Right cardiac atrium (tissue), 5 donors: ENCODE results near the gene BRPF3. TPM values are rescaled to one million over a fixed set of nuclear protein-coding genes. Genes with fewer than 3 reads are reported as not detected.

Experiments
- polyA plus RNA-seq: library from polyadenylated mRNA; stranded (reverse); fragments of 200-250 nt; gene quantifications from one replicate; pipeline ENCODE4 v1.2.3, GENCODE V29; 2013
- total RNA-seq, 4 donors: library from RNA; stranded (reverse); fragmentation: NEBNext Ultra II Directional; extraction: Animal tissue kit (Norgen Biotek cat#: 25700); gene quantifications; one replicate each; pipeline ENCODE4 v1.2.1, GENCODE V29; 2021
- donor health status: healthy with polysubstance abuse.
- donor health status: DM: no; HTN: yes; CAD: no.
- donor health status: DM: no; HTN: no; CAD: no.
- donor health status: DM: no; HTN: yes; CAD: no; lungs with severe emphysema.
- donor health status: DM: yes; HTN: yes; CAD: no.

BRPF3 gene
- total and polyA plus RNA-seq, 5 donors: 13.8 to 29.8 (median 23.6) TPM

Other genes with a start within 250 kb of the BRPF3 start
- gene SLC26A8, start 172.1 kb upstream of the BRPF3 start, total RNA-seq: under 1 TPM in 1 of 4 donors, not detected in 3; 0.29 TPM
- gene SLC26A8, start 172.1 kb upstream of the BRPF3 start, polyA plus RNA-seq: not detected
- gene MAPK14, start 168.9 kb upstream of the BRPF3 start, total RNA-seq: 10 to 100 TPM; 27.8 to 37.0 (median 33.7) TPM
- 12.4 TPM for gene MAPK14, start 168.9 kb upstream of the BRPF3 start, polyA plus RNA-seq
- gene MAPK13, start 66.2 kb upstream of the BRPF3 start, total RNA-seq: 1 to 10 TPM; 1.7 to 4.0 (median 2.4) TPM
- gene MAPK13, start 66.2 kb upstream of the BRPF3 start, polyA plus RNA-seq: 1.4 TPM
- not detected for gene PNPLA1, start 73.3 kb downstream of the BRPF3 start, total RNA-seq
- gene PNPLA1, start 73.3 kb downstream of the BRPF3 start, polyA plus RNA-seq: not detected
- gene BNIP5, start 140.1 kb downstream of the BRPF3 start, total RNA-seq: under 1 TPM in 1 of 4 donors, not detected in 3; 0.06 TPM
- gene BNIP5, start 140.1 kb downstream of the BRPF3 start, polyA plus RNA-seq: 0.02 TPM
- gene ETV7, start 190.9 kb downstream of the BRPF3 start, total RNA-seq: under 1 TPM; 0.18 to 0.37 (median 0.34) TPM
- gene ETV7, start 190.9 kb downstream of the BRPF3 start, polyA plus RNA-seq: 0.18 TPM
- under 1 TPM in 2 of 4 donors, not detected in 2; 0.17 to 0.42 TPM for gene PXT1, start 246.1 kb downstream of the BRPF3 start, total RNA-seq
- 0.09 TPM for gene PXT1, start 246.1 kb downstream of the BRPF3 start, polyA plus RNA-seq
- 10 to 100 TPM; 24.2 to 31.5 (median 26.6) TPM for gene KCTD20, start 246.3 kb downstream of the BRPF3 start, total RNA-seq
- gene KCTD20, start 246.3 kb downstream of the BRPF3 start, polyA plus RNA-seq: 12.9 TPM